ENCODE measurements around the gene MEIKIN. TPM values are rescaled to one million over a fixed set of nuclear protein-coding genes. Genes with fewer than 3 reads are reported as not detected.

The MEIKIN gene
- total RNA-seq, 1 donor from 2014 or later: not detected

DNA sequence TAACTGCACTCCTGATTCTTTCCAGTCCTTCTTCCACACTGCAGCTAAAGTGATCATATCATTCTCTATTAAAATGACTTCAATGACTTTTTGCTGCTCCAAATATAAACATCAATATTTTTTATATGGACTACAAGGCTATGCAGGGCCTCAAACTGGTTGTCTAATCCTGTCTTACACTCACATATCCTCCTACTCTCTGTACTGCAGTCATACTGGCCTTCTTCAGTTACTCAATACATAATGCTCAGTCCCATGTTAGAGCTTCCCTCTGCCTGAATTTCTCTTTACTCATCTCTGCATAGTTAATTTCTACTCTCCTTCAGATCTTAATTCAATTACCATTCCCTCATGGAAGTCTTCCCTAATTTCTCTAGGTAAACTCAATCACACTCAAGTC is 3.4 kb downstream of the MEIKIN start:
- no peak for DNase-seq (ENCODE audit: extremely low spot score, unreplicated experiment)
- H3K4me3 Mint-ChIP-seq (ENCODE audit: unreplicated experiment): no peak overlapping the region
- no peaks in the 10 kb centered on the region for H3K36me3 Mint-ChIP-seq (ENCODE audit: unreplicated experiment)
- no peak for TF ChIP-seq CTCF (IDR thresholded peaks at IDR 0.05)
- H3K9me3 Mint-ChIP-seq (ENCODE audit: unreplicated experiment): no peaks in the 10 kb centered on the region
- H3K4me1 Mint-ChIP-seq (ENCODE audit: unreplicated experiment): no peaks in the 10 kb centered on the region
- peaks cover 35% of the 10 kb centered on the region for H3K27me3 Mint-ChIP-seq (ENCODE audit: unreplicated experiment)
- H3K27ac Mint-ChIP-seq (ENCODE audit: unreplicated experiment): no peak overlapping the region

GRCh38 chr5:131939690-131940345 is 5.6 kb downstream of the MEIKIN start:
- peaks cover 47% of the 10 kb centered on the region for H3K27me3 Mint-ChIP-seq (ENCODE audit: unreplicated experiment)
- H3K4me1 Mint-ChIP-seq (ENCODE audit: unreplicated experiment): no peaks in the 10 kb centered on the region
- H3K9me3 Mint-ChIP-seq (ENCODE audit: unreplicated experiment): no peaks in the 10 kb centered on the region
- H3K4me3 Mint-ChIP-seq (ENCODE audit: unreplicated experiment): no peak overlapping the region
- no peak overlapping the region for H3K27ac Mint-ChIP-seq (ENCODE audit: unreplicated experiment)
- no peak for DNase-seq (ENCODE audit: extremely low spot score, unreplicated experiment)
- TF ChIP-seq CTCF (IDR thresholded peaks at IDR 0.05): no peak
- H3K36me3 Mint-ChIP-seq (ENCODE audit: unreplicated experiment): no peaks in the 10 kb centered on the region

DNA sequence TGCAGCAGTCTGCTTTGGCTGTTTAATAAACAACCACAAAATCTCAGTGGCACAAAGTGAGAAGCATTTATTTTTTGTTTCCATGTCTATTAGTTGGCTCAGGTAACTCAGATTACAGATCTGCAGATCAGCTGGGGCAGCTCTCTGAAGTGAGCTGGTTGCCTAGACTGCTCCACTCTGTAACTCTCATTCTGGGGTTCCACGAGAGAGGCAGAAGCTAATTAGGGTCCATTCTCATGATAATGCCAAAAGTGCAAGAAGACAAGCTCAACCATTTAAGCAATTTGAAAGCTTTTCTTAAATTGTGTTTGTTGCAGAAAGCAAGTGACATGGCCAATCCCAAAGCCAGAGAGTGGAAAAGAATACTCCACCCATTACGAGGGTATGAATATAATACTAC is 13.2 kb downstream of the MEIKIN start:
- no peaks in the 10 kb centered on the region for H3K4me1 Mint-ChIP-seq (ENCODE audit: unreplicated experiment)
- H3K27me3 Mint-ChIP-seq (ENCODE audit: unreplicated experiment): peaks cover 28% of the 10 kb centered on the region
- DNase-seq (ENCODE audit: extremely low spot score, unreplicated experiment): no peak
- TF ChIP-seq CTCF (IDR thresholded peaks at IDR 0.05): no peak
- no peak overlapping the region for H3K4me3 Mint-ChIP-seq (ENCODE audit: unreplicated experiment)
- H3K9me3 Mint-ChIP-seq (ENCODE audit: unreplicated experiment): peaks cover 10% of the 10 kb centered on the region
- H3K27ac Mint-ChIP-seq (ENCODE audit: unreplicated experiment): no peak overlapping the region
- H3K36me3 Mint-ChIP-seq (ENCODE audit: unreplicated experiment): no peaks in the 10 kb centered on the region

DNA sequence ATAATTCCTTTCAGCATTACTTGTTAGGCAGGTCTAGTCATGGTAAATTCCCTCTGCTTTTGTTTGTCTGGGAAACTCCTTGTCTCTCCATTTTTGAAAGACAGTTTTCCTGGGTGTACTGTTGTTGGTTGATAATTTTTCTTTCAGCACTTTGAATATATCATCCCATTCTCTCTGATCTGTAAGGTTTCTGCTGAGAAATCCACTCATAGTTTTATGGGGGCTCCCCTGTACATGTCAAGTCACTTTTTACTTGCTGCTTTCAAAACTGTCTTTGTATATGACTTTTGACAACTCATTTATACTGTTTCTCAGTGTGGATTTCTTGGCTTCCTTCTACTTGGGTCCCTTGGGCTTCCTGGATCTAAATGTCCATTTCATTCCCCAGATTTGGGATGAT is 16.5 kb downstream of the MEIKIN start:
- Mint-ChIP-seq H3K4me3 (ENCODE audit: unreplicated experiment) (no peak overlapping the region), H3K27ac (ENCODE audit: unreplicated experiment) (no peak overlapping the region), H3K9me3 (ENCODE audit: unreplicated experiment) (peaks cover 25% of the 10 kb centered on the region), H3K36me3 (ENCODE audit: unreplicated experiment) (no peaks in the 10 kb centered on the region), H3K27me3 (ENCODE audit: unreplicated experiment) (peaks cover 21% of the 10 kb centered on the region), H3K4me1 (ENCODE audit: unreplicated experiment) (no peaks in the 10 kb centered on the region)
- no peak for DNase-seq (ENCODE audit: extremely low spot score, unreplicated experiment)
- no peak for TF ChIP-seq CTCF (IDR thresholded peaks at IDR 0.05)

- Mint-ChIP-seq H3K9me3 (ENCODE audit: unreplicated experiment) (peaks cover 25% of the 10 kb centered on the region), H3K4me3 (ENCODE audit: unreplicated experiment) (no peak overlapping the region), H3K27ac (ENCODE audit: unreplicated experiment) (no peak overlapping the region), H3K4me1 (ENCODE audit: unreplicated experiment) (no peaks in the 10 kb centered on the region), H3K36me3 (ENCODE audit: unreplicated experiment) (no peaks in the 10 kb centered on the region), H3K27me3 (ENCODE audit: unreplicated experiment) (peaks cover 17% of the 10 kb centered on the region)
- TF ChIP-seq CTCF (IDR thresholded peaks at IDR 0.05): no peak
- DNase-seq (ENCODE audit: extremely low spot score, unreplicated experiment): no peak
These were observed 19.3 kb downstream of the MEIKIN start for GRCh38 chr5:131926168-131926567.

All from osteocyte (in vitro differentiated cells).